GM21367 (cell line): Measurements from ENCODE around the gene DCUN1D1.

Experiments used
- ATAC-seq: cut with Tn5 transposase; IDR thresholded peaks from one replicate; pipeline ENCODE4 v1.9.1; 2021; ENCODE audit not compliant: unreplicated experiment

The DCUN1D1 gene

GRCh38 chr3:182902236-182902635, 78.1 kb downstream of the DCUN1D1 start:
- ATAC-seq = no peak

DNA sequence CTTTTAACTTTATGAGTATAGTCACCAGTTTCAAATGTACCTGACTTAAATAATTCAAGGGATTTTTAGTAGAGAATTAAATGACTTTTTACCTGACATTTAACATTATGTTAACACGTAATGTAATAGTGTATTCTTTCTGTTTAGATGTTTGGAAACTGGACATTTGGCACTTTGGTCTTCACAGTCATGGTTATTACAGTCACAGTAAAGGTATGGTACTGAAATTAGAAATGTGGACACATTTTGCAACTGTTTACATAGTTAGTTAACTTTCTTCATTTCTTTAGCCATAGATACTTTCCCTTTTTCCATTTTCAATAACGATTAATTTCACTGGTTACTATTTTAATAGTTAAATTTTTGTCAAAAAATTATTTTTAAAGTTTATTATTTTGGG, 83.8 kb downstream of the DCUN1D1 start:
- no peak for ATAC-seq

DNA sequence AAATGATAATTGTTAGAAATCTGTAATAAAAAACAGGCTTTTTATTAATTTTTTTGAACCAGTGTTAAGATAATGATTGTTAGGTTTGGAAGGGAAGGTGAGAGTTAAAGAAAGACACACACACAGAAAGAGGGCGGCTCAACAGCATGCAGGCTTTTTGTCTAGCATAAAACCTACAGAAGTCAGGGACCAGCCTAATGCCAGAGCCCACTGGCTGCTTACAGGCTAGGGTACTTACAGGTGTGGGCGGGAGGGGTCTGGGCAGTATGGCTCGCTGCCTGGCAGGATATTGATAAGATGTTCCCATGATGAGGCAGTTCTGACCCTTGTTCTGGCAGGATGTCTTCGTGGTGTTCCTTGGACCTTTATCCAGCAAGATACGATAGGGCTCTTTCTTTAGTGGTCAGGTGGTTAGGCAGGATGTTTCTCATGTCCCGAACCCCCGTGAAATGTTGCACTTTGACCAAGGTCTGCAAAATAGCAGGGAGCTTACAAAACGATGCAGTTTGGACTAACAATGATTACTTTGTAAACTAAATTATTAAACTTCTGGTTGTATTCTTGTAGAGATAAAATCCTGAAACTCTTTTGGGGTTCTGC, 84.7 kb downstream of the DCUN1D1 start:
- ATAC-seq = no peak

DNA sequence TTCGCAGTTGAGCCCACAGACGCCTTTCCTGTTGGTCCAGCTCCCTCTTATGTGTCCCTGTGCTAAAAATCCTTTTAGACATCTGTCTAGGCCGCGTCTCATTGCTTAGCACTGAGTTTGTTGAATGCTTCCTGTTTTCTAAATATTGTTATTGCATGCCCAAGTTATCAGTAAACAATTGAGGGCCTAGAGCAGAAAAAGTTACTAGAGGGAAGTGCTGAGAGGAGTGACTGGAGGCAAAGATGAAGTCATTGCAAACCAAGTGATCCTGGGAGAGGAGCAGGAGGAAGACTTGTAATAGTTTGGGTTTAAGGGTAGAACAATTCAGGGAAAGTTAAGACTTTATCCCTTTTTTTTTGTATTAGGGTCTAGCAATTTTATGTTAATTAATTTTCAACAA, 88.1 kb downstream of the DCUN1D1 start:
- ATAC-seq = no peak

- ATAC-seq = no peak
These were observed 89.0 kb downstream of the DCUN1D1 start for GRCh38 chr3:182891364-182891763.

DNA sequence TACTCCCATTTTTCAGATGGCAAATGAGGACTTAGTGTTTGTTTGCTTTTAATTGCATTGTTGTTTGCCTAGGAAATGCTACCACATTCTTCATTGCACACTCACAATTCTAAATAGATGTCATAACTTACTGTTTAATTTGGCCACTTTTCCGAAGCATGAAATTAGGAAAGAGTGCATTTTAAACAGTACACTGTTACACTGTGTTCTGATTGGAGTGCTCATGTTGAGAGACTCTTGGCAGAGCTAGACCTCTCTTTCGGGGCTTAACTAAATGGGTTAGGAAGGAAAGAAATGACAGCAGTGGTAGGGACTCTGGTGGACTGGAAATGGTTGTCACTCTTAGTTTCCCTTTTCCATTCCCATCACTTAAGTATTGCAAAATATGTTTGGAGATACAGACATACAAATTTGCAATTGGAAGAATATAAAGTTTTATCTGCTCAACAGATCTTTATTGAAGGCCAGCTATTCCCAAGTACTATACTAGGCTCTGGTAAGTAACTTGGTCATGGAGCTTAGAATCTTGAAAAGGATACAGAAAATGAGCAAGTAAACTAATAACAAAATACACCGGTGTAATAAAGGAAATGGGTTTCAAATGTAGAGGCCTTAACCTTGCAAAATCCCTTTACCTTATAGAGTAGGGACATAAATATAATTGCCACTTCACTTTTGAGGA, 90.2 kb downstream of the DCUN1D1 start:
- no peak for ATAC-seq
